ENCODE results near the gene CACNA1B.

GRCh38 chr9:137969685-137970084 is 92.1 kb downstream of the CACNA1B start:
- TF ChIP-seq CTCF (IDR thresholded peaks at IDR 0.05; ENCODE audit: low read length) (no peak), EZH2 (optimal IDR thresholded peaks at IDR 0.05; ENCODE audit: low read depth, low read length) (no peak)
